ENCODE results near the gene FARP1.

The FARP1 gene

GRCh38 chr13:98289339-98289945, 146.5 kb downstream of the FARP1 start:
- TF ChIP-seq, protein P1, sequence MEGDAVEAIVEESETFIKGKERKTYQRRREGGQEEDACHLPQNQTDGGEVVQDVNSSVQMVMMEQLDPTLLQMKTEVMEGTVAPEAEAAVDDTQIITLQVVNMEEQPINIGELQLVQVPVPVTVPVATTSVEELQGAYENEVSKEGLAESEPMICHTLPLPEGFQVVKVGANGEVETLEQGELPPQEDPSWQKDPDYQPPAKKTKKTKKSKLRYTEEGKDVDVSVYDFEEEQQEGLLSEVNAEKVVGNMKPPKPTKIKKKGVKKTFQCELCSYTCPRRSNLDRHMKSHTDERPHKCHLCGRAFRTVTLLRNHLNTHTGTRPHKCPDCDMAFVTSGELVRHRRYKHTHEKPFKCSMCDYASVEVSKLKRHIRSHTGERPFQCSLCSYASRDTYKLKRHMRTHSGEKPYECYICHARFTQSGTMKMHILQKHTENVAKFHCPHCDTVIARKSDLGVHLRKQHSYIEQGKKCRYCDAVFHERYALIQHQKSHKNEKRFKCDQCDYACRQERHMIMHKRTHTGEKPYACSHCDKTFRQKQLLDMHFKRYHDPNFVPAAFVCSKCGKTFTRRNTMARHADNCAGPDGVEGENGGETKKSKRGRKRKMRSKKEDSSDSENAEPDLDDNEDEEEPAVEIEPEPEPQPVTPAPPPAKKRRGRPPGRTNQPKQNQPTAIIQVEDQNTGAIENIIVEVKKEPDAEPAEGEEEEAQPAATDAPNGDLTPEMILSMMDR (conservative IDR thresholded peaks at IDR 0.05): no peak
- no peak for TF ChIP-seq ZFX (IDR thresholded peaks at IDR 0.05)
- no peak overlapping the region for H3K27ac ChIP-seq

DNA sequence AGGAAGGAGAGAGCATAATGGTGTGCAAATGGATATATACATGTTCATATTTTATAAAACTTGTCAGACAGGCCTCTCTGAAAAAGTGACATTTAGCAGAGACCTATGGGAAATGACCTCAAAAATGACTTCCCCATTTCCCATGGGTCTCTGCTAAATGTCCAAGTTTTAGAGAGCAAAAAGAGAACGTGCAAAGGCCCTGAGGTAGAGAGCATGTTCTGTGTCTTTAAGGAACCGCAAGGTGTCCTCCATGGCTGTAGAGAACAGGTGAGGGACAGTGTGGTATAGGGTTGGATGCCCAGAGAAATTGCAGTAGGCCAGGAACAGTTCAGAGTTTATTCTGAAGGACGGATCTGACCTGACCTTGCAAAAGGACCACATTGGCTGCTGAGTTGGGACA, 147.4 kb downstream of the FARP1 start:
- TF ChIP-seq, protein P1 (conservative IDR thresholded peaks at IDR 0.05): no peak
- TF ChIP-seq ZFX (IDR thresholded peaks at IDR 0.05): no peak
- H3K27ac ChIP-seq: no peak overlapping the region

DNA sequence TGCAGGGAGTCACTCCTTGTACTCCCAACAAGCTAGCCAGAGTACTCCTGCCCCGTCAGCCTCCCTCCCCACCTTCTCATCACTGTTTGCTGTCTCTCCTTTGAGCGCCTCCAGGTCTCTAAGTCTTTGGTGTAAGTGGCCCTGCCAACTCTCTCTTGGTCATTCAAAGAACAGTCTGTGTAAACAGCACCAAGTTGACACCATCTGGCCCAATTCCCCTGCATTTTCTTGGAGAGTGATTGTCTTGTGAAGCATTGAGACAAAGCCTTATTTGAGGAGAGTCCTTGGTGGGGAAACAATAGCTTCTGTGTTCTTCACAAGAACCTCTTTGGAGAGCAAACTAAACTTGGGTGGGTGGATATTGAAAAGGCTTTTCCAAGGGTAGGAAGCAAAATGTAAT, 148.8 kb downstream of the FARP1 start:
- H3K27ac ChIP-seq: no peak overlapping the region; the same call in 1 of the 2 replicates
- no peak for TF ChIP-seq ZFX (IDR thresholded peaks at IDR 0.05)
- TF ChIP-seq, protein P1 (conservative IDR thresholded peaks at IDR 0.05): no peak

GRCh38 chr13:98293103-98293502, 150.2 kb downstream of the FARP1 start:
- no peak for TF ChIP-seq ZFX (IDR thresholded peaks at IDR 0.05)
- TF ChIP-seq, protein P1 (conservative IDR thresholded peaks at IDR 0.05): no peak

DNA sequence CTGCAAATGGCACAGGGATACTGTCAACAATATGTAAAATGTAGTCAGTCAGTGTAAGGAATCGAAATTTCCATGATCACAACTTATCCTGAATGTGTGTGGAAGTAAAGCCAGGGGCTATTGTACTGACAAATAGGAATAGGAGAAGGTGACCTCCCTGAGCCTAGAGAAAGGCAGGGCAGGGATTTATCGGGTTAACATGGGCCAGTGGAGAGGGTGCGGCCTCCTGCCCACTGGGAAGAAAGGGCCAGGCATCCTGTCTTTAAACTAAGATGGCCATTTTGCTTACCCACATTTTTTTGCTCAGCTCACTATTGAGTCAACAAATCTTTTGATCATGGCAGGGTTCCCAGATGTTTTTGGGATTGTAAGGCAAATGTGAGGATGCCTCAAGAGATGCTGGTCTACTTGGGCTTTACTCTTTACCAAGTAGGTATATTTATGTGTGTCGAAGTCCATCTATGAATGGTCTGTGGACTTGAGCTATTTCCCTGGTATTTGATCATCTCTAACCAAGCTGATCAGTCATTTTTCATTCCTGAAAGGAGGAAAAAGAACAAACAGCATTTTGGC, 150.8 kb downstream of the FARP1 start:
- TF ChIP-seq, protein P1 (conservative IDR thresholded peaks at IDR 0.05): no peak
- no peak for TF ChIP-seq ZFX (IDR thresholded peaks at IDR 0.05)
- no peak overlapping the region for H3K27ac ChIP-seq

More at GRCh38 chr13:98293103-98293502, 150.2 kb downstream of the FARP1 start:
- H3K27ac ChIP-seq: no peak overlapping the region

DNA sequence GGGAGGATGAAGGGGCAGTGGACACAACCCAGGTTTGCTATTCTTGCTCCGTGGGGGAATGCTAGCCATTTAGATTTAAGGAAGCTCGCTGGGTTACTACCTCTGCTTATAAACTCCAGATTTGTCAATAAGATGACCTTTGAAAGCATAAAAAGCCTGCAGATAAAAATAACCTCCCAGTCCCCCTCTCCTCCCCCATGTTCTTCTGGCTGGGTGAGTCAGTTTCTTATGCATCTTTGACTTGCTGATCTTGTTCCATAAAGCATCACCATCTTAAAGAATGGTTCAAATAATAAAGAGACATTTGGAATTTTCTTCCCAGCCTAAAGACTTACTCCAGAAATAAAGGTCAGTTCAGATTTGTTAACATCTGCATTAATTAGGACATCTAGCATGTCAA, 152.5 kb downstream of the FARP1 start:
- TF ChIP-seq, protein P1 (conservative IDR thresholded peaks at IDR 0.05): no peak
- no peak for TF ChIP-seq ZFX (IDR thresholded peaks at IDR 0.05)
- no peak overlapping the region for H3K27ac ChIP-seq

- H3K27ac ChIP-seq: no peak overlapping the region
- no peak for TF ChIP-seq ZFX (IDR thresholded peaks at IDR 0.05)
- TF ChIP-seq, protein P1 (conservative IDR thresholded peaks at IDR 0.05): no peak
Measured at GRCh38 chr13:98297051-98297450, 154.2 kb downstream of the FARP1 start.

Data from C4-2B (cell line).